MM.1S (cell line): ENCODE results near the gene BCKDK.

Experiments used
- CTCF ChIP-seq: fragments of 300-600 bp; sonication (generic); IDR thresholded peaks from 2 replicates; pipeline ENCODE4 v1.5.1; 2016; ENCODE audit warnings: antibody characterized with exemption, low read length, mixed read lengths
- EZH2 ChIP-seq: fragments of 300-600 bp; sonication (generic); optimal IDR thresholded peaks from 2 replicates; pipeline ENCODE3; 2017; ENCODE audit warnings: low read depth, mild to moderate bottlenecking, antibody characterized with exemption, low read length, mixed read lengths

GRCh38 chr16:31089199-31089598 lies 19.0 kb upstream of the BCKDK start:
- TF ChIP-seq CTCF (no peak), EZH2 (no peak)
